Fibroblast of upper back skin (primary cell): ENCODE data around the gene KCNMA1.
A peak's percentile ranks its signal among the peaks of the same experiment; 100 is the strongest.
"Not testable (repeated sequence)": the region's sequence is repeated elsewhere in the genome, so short reads cannot be mapped to it uniquely, and the experiment has no call there.

Experiments
- DNase-seq: peaks from one replicate; pipeline ENCODE4 v3.0.0-alpha.2; 2013

Gene KCNMA1

DNA sequence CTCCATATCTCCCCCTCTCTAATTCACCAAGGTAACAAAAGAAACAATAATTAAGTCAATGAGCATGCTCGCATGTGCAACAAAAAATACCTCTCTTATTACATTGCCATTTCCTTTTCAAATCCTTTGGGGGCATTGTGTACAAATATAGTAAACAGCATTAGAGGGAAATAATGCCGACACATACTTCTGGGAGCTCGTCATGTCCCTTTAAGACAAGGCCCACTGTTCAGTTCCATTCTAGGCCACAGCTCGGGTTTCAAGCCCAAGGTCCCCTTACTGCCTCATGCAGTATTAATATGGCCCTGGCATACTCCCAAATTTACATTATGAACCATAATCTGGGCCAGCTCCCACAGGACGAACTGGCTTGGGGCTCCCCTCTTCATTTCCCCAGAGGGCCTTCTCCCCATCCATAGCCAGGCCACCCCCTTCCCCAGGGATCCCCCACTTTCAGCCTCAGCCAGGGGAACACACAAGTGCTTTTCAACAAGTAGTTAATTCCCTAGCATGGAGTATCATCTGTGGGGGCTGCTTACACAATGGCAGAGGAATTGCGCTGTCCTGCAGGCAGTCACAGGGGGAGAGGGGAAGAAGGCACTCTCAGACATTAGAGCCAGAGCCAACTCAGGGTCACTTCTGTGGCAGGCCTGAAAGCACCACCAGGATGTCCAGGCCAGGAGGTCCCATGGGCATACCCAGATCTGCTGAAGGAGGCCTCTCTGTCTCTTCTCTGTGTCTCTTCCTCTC lies 110.6 kb downstream of the KCNMA1 start:
- no peak for DNase-seq

DNA sequence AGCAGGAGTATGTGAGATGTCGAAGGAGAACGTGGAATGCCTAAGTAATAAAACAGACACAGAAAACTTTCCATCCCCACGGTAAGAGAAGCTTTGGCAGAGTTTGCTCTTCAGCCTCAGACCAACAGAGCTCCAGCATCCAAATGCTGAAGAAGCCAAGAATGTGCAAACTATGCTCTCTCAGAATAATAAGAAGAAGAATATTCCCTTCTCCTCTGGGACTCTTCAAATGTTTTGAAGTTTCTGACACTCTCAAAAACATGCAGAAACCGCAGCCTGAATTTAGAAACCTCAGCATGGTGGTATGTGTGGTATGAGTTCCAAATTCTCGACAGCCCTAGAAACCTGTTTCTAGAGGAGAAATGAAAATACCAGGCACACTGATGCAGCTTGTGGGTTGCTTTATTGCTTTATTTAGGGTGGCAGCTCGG lies 113.3 kb downstream of the KCNMA1 start:
- peak; percentile 99 for DNase-seq

DNA sequence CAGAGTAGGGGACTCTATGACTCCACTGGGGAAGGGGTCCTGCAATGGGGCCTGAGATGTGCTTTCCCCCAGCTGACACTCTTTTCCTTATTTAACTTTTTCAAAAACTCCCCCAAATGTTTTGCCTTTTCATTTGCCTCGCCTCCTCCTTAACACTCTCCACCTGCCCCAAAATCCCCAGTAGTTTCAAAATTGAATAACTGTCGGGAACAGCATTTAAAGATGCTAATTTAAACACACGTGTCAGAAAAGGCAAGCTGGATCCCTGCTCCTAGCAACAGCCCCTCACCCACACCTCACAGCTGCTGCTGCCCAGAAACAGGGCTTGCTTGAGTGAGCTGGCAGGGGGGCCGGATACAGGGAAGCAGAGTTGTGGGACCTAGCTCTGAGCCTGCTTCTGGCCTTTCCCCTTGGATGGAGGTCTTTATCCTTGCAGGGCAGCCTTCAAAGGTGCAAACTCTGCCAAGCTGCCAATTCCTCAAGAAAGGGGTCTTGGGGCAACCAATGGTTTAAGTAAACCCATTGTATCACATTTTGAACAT lies 115.3 kb downstream of the KCNMA1 start:
- no peak for DNase-seq

DNA sequence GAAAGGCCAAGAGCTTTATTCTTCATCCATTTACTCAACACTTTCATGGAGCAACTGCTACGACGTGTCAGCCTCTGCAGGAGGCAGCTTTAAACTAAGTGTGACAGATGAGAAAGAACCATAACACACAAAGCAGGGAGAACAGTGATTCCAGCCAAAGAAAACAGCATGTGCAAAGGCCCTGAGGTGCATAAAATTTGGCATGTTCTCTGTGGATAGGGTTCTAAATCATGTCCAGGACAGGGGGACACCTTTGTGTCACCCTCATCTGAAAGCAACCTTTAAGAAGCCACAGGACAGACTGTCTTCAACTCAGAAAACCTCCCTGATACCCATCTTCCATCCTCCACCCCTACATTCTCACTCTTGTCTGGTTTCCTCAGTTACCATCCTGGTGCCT lies 116.6 kb downstream of the KCNMA1 start:
- DNase-seq, result no peak

DNA sequence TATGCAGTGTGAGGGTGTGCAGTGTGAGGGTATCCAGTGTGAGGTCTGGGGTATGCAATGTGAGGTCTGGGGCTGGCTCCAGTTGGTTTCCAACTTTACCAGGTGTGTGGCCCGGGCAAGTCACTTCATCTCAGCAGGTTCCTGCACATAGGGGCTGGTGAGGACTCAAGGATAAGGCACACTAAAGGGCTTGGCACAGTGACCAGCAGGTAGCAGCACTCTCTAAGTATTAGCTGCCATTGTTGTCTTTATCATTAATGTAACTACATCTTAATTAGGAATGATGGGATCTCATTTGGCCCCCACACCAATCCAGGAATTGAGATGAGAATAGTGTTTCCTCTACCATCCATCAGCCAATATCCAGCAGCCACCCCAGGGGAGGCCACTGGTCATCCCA lies 117.3 kb downstream of the KCNMA1 start:
- DNase-seq, result no peak

DNA sequence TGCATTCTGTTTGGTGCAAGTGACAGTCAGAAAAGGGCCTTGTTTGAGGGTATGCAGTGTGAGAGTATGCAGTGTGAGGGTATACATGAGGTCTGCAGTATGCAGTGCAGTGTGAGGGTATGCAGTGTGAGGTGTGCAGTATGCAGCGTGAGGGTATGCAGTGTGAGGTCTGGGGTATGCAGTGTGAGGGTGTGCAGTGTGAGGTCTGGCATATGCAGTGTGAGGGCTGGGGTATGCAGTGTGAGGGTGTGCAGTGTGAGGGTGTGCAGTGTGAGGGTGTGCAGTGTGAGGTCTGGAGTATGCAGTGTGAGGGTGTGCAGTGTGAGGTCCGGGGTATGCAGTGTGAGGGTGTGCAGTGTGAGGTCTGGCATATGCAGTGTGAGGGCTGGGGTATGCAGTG lies 117.8 kb downstream of the KCNMA1 start:
- DNase-seq, result not testable (repeated sequence)

DNA sequence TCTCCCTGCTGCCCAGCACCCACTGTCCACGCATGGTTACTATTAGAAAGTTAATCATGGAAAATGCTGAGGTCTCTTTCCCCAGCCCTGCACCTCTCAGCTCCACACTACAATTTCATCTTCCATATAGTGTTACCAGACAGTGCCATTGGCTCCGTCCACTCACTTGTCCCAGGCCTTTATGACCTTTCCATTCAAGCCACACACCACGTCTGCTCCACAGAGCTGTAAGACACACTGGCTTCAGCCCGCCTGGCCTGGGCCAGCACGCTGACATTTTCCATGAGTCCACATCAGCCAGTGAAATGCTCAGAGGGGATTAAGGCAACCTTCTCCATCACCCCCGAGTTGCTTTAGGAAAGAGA lies 118.7 kb downstream of the KCNMA1 start:
- no peak for DNase-seq

DNA sequence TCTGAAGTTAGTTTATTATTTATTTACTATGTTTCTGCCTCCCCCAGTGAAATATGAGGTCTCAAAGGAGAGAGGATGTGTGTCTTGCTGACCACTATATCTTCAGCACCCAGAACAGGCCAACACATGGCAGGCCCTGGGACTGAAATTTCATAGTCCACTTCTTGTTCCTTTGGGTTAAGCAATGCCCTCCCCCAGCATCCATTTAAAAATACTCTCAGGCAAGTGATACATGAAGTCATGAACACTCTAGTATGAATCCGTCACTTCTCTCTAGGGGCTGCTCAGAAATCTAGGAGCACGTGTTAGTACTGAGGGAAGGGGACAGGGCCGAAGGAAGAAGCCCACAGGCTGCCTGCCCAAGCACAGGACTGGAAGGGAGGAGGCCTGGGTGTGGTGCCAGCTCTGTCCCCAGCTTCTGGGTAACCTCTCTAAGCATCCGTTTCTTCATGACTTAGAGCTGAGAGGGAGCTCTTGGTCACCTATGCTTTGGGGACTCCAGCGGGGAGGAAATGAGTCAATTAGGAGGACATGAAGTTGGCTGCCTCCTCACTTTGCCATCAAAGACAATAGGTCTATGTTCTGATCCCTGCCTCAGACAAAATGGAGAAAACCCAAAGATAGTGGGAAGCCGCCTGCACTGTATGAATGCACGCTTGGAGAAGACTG lies 119.2 kb downstream of the KCNMA1 start:
- no peak for DNase-seq

DNA sequence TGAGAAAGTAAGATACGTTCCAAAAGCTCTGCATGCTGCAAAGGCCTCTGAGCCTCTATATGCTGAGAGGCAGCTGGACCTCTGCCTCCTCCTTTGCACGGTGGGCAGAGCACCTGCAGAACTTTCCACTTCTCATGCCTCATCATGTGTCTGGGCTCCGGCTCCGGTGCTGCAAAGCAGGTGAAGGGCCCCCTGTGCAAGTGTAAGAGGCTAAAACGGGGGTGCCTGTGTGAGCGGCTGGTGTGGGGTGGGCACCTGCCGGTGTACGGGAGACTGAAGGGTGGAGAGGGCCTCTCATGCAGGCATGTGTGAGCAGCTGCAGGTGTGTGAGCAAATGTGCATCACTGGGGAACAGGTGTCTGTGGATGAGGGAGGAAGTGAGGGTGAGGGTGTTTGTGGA lies 121.0 kb downstream of the KCNMA1 start:
- DNase-seq, result no peak

DNA sequence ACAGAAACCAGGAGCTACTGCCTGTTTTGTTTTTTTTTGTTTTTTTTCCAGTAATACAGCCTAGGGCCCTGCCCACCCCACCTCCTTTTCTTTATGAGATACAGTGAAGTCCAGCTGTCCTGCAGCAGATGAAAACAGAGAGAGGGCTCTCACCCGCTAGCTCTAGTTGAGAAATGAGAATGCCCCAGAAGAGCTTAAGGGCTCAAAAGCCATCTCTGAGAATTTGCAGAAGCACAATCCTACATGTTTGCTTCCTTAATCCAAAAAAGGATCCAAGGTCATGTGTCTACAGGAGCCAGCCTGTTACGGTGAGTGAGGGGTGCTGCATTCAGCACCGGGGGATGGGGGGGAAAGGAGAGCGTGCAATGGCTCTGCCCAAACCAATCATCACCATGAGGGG lies 122.7 kb downstream of the KCNMA1 start:
- DNase-seq, result no peak

DNA sequence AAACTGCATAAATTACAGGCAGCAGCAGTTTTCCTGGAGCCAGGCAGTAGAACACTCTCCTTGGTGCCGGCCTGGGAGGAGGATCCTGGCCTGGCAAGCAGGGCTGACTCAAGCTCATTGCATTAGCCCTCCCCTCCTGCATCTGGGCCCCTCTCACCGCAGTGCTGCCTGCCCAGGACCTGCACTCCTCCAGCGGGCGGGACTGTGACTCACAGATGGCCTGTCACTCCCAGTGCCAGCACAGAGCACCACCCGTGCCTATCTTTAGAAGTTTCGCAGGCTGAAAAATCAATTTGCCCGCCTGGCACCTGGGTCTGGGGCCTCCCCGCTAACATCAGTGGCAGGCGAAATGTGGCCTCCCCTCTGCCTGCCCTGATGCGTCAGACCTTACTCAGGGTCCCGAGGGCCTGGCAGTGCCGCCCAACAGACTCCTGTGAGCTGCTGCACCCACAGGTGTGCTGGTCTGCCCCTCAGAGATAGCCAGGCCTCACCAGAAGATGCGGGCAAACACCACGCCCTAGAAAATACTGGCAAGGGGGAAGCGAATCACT lies 123.8 kb downstream of the KCNMA1 start:
- DNase-seq, result peak; percentile 88

DNA sequence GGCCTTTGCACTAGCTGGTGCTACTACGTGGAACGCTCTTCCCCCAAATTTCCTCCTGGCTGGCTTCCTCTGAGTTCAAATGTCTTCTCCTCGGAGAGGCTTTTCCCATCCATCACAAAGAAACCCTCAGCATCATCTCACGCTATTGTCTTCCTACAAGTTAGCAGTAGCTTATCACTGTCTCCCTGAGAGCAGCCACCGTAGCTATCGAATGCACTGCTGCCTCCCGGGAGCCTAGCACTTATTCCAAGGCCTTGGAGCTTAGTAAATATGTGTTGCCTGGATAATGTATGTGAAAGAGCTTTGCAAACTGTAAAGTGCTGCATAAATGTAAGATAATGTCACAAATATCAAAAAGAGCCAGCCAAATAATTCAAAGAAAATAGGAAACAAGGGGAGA lies 124.4 kb downstream of the KCNMA1 start:
- no peak for DNase-seq

DNA sequence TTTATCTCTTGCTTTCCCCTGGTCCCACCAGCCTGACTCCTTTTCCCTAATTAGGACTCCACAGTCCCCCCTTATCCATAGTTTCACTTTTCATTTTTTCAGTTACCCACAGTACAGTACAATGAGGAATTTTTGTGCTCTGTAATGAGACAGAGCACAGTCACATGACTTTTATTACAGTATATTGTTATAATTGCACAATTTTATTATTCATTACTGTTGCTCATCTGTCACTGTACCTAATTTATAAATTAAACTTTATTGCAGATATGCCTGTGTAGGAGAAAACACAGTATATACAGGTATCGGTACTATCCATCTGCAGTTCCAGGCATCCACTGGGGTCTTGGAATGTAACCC lies 125.4 kb downstream of the KCNMA1 start:
- no peak for DNase-seq

DNA sequence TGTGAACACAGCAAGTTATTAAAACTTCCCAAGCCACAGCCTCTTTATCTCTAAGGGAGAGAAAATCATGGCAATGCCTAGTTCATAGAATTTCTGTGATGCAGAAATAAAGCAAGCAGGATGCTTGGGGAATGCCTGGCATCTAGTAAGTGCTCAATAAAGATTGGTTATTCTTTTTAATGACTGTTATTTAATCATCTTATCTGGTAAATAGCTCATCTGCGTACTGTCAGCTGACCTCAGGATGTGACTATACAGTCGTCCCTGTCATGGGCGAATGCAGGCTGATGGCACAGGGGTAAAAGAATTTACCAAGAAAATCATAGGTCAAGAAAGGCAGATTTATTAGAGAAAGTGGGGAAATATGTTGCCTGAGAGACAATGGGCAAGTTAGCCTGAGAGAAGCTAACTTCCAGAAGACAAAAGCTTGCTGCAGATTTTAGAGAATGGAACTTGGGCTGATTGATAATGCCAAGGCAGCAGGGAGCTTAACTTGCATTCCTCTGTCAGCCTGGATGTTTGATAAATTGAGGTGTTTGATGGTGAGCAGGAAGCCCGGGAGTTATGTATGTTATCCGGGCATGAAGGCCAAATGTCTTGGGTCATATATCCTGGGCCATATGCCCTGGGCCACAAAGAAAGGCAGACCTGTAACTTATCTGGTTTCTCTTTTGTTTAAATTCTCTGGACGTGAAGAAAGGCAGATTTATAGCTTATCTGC lies 126.0 kb downstream of the KCNMA1 start:
- peak; percentile 73 for DNase-seq

DNA sequence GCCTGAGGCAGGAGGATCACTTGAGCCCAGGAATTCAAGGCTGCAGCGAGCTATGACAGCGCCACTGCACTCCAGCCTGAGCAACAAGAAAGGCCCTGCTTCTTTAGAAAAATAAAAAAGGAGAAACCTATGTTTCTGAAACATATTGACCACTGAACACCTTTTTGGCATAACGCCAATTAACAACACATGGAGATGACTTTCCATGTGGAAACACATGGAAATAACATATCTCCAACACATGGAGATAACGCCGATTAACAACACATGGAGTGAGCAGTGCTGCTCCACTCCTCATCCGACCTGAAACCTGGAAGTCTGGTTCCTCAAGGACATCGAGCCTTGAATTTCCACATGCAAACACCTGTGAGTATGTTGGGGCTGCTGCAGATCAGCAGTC lies 126.9 kb downstream of the KCNMA1 start:
- DNase-seq, result no peak

DNA sequence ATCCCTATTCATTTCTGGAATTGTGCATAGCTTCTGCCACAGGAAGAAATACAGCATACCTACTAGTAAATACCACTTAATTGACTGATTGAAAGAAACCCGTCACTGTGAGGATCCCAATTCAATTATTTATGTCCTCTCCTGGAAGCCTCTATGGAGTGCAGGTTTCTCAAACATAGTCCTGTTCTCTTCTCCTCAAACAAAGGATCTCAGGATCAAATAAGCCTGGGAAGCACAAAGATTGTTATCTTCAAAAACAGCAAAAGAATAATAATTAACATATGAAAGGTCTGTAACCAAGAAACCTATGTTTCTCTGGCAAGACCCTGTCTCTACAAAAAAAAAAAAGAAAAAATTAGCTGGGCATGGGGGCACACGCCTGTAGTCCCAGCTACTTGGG lies 127.3 kb downstream of the KCNMA1 start:
- no peak for DNase-seq

DNA sequence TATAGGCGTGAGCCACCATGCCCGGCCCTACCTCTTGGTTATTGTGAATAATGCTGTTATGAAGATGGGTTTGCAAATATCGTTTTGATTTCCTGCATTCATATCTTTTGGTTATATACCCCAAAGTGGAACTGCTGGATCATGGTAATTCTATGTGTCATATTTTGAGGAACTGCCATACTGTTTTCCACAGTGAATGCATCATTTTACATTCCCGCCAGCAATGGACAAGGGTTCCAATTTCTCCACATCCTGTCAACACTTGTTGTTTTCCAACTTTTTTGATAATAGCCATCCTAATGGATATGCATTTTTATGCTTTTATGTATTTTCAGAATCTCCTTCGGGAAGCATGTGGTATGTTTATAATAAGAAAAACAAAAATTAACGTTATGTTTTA lies 128.2 kb downstream of the KCNMA1 start:
- DNase-seq, result no peak

DNA sequence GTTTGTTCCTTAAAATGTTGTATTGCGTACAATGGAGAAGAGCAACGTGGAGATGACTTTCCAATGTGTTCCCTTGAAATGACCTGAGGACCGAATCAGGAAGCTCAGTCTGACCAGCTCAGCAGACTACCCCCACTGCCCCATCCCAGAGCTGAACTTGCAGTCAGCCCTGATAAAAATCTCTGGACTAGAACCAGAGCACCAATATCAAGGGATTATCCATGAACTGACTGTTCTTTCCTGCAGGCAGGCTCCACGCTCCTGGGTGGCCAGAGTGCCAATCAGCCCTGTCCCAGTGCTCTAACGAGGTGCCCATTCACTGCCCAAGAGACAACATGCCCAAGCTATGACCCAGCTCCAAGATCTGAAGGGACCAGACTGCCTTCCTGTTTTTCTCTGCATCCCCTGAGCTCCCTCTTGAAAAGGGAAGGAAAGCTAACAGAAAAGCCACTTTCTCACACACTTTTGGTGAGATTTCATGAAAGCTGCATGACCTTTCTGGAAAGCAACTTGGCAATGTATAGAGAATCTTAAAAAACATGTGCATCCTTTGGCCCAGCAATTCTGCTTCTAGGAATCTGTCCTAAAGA lies 130.2 kb downstream of the KCNMA1 start:
- DNase-seq, result no peak

DNA sequence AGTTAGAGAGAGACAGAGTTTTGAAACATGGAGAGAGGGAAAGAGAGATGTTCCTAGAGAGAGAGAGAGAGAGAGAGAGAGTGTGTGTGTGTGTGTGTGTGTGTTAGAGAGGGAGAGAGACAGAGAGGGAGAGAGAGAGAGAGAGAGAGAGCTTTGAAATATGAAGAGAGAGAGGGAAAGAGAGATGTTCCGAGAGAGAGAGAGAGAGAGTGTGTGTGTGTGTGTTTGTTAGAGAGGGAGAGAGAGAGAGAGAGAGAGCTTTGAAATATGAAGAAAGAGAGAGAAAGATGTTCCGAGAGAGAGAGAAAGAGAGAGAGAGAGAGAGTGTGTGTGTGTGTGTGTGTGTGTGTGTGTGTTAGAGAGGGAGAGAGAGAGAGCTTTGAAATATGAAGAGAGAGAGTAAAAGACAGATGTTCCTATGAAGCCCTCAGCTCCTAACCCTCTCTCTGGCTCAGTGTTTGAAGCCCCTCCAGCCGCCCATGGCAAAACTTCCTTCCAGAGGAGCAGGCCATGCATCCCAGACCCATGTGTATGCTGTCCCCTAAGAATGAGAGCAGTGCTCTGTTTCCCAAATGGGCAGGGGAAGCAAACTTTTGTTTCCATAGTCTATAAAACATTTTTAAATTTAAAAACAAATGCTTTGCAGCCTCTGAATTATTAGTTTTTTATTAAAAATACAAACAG lies 130.9 kb downstream of the KCNMA1 start:
- DNase-seq, result peak; percentile 57

DNA sequence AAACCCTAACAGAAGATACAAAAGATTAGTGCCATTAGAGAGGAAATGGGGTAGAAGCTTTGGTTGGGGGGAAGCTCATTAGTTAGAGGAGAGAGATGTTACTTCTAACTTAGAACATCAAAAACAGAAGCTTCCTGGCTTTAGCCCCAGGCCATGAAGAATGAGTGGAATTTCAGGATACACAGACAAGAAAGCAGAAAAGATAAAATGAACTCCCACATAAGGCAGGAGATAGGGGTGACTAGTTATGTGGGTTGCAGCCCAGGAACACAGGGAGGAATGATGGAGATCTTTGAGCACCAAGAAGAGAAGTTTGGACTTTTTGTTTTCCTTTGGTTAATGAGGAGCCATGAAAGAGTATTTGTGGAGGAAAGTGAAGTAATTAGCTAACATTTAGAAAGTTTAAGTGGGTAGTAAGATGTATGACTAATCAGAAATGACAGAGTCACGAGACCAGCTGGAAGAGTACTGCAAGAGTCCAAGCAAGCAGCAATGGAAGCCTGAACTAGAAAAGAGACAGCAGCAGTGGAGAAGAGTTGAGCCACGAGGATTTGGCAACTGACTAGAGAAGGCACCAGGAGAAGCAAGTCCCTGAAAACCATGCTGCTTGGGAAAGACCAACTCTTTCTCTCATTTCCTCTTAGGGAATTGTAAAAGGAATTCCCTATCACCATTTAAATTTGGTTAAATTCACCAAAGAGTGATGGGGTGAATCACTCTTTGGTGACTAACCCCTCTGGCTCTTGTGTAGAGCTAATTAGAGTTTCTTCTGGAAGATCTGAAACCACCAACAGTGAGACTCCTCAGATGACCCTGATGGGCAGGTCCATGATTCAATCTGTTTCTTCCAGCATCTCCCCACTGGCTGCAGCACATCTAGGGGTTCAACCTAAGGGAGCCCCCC lies 131.9 kb downstream of the KCNMA1 start:
- DNase-seq, result peak; percentile 97

DNA sequence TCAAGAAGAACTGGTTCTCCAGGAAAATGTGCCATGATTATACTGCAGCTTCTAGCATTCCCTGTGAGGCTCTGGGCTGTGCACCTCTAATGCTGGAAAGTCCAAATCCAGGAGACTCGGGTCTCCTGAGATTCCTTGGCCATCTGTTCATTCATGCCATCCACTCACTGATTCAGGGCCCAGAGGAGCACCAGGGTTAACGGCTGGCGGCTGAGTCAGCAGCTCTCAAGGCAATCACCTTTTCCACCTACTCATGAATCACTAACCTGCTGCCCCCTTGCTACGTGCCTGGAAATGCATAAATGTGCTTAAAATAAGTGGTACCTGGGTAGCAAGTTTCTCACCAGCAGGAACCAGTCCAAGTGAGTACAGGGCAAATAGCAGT lies 132.7 kb downstream of the KCNMA1 start:
- no peak for DNase-seq
